Ectodermal cell (in vitro differentiated cells): ENCODE results near the gene TPP2.

ENCODE experiments used
- H3K27ac ChIP-seq: 2 replicates; pipeline ENCODE4 v1.7.0; 2013; ENCODE audit warnings: mild to moderate bottlenecking, low read depth, low read length; ENCODE audit not compliant: insufficient read depth, poor library complexity, severe bottlenecking
- H3K27me3 ChIP-seq: 2 replicates; pipeline ENCODE4 v1.7.0; 2013; ENCODE audit warnings: mild to moderate bottlenecking, low read length; ENCODE audit not compliant: insufficient read depth, control insufficient read depth, poor library complexity, severe bottlenecking
- H3K36me3 ChIP-seq: one replicate; pipeline ENCODE4 v1.7.0; 2013; ENCODE audit warnings: low read length; ENCODE audit not compliant: control insufficient read depth, insufficient read depth
- H3K4me1 ChIP-seq: one replicate; pipeline ENCODE4 v1.7.0; 2013; ENCODE audit warnings: low read length; ENCODE audit not compliant: control insufficient read depth, insufficient read depth
- H3K4me3 ChIP-seq: 2 replicates; pipeline ENCODE4 v1.7.0; 2013; ENCODE audit warnings: low read depth, low read length, control low read depth; ENCODE audit not compliant: insufficient read depth
- H3K9me3 ChIP-seq: 2 replicates; pipeline ENCODE4 v1.7.0; 2013; ENCODE audit warnings: mild to moderate bottlenecking, low read length, moderate library complexity; ENCODE audit not compliant: control insufficient read depth
- WGBS, 2 experiments: methylation state at CpG; one replicate each; pipeline ENCODE4 v1.1.7; 2013; ENCODE audit warnings: missing lambda C conversion rate in 2 of 2; 5-methylcytosine and 5-hydroxymethylcytosine counted together

Gene TPP2

DNA sequence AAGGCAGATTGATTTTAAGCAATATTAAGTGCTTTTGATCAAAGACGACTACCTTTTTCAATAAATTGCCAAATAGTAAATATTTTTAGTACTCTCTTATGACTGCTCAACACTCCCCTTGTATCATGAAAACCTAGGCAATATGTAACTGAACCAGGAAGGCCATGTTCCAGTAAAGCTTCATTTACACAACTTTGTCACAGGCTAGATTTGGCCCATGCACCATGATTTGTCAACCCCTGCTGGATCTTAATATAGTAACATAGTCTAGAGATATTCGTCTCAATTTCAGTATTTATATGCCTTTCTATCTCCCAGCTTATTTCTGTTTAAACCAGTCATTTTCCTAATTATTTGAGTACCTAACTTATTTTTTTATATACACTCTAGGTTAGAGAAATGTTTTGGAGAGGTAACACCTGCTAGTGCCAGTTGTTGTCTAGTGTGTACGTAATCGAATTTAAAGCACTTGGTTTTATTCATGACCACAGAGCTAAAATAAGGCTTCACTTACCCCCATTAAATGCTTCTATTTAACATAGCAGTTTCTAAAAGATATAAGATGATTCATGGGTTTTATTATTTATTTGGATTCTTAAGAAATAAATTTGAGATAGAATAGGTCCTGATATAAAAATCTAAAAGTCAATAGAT is 21.0 kb downstream of the TPP2 start:
- H3K36me3 ChIP-seq, result peaks cover 10% of the 10 kb centered on the region

DNA sequence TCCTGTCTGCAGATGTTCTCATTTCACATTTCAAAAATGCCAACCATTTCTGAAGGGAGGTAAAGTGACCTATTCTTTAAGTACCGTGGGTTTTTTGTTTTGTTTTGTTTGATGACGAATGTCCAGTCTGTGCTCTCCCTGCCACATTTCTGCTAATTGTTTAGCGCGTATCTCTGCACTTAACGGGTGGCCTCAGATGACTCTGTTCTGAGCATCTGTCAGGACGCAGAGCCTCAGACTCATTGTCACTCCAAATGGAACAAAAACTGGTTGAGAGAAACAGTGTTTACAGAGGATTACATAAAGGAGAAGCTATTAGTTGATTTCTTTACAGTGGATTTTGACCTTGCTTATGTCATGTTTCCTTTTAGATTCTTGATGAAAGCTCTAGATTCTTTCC is 23.7 kb downstream of the TPP2 start:
- Histone ChIP-seq H3K9me3 (no peaks in the 10 kb centered on the region), H3K27ac (no peak overlapping the region), H3K4me3 (no peak overlapping the region), H3K27me3 (no peaks in the 10 kb centered on the region), H3K36me3 (peaks cover 14% of the 10 kb centered on the region), H3K4me1 (no peaks in the 10 kb centered on the region)
- WGBS, 2 experiments, result 95 to 98% methylated on average over 6 of the region's 6 CpGs

More for the DNA sequence above, 21.0 kb downstream of the TPP2 start:
- no peak overlapping the region for H3K27ac ChIP-seq
- no peaks in the 10 kb centered on the region for H3K9me3 ChIP-seq
- H3K4me1 ChIP-seq, result no peaks in the 10 kb centered on the region
- 93 to 100% methylated on average over 1 to 3 of the region's 4 CpGs for WGBS, 2 experiments
- no peak overlapping the region for H3K4me3 ChIP-seq
- H3K27me3 ChIP-seq, result no peaks in the 10 kb centered on the region

- WGBS, 2 experiments, result 91 to 94% methylated on average over 1 of the region's 1 CpG
- peaks cover 33% of the 10 kb centered on the region for H3K36me3 ChIP-seq
These were observed 30.1 kb downstream of the TPP2 start for GRCh38 chr13:102626928-102627327.

DNA sequence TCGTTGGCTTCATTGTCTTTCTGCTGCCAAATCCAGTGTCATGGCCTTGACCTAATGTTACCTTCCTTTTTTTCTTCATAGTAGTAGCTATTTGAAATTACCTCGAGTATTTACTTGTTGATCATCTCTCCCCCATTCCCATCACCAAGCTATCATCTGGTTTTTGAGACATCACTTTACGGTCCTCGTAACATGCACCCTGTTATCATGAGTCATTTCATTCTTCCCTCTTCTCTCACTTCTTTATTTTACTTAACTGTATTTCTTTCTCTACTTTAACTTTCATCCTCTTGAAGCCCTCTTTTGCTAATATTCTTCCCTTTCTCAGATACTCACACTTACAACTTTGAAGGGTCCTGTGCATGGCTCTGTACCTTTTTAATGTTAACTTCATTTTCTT is 31.8 kb downstream of the TPP2 start:
- no peaks in the 10 kb centered on the region for H3K4me1 ChIP-seq
- no peak overlapping the region for H3K4me3 ChIP-seq
- no peaks in the 10 kb centered on the region for H3K9me3 ChIP-seq
- no peaks in the 10 kb centered on the region for H3K27me3 ChIP-seq
- 94 to 95% methylated on average over 4 of the region's 4 CpGs for WGBS, 2 experiments
- peaks cover 27% of the 10 kb centered on the region for H3K36me3 ChIP-seq
- H3K27ac ChIP-seq, result no peak overlapping the region

More at GRCh38 chr13:102626928-102627327, 30.1 kb downstream of the TPP2 start:
- Histone ChIP-seq H3K4me3 (no peak overlapping the region), H3K4me1 (no peaks in the 10 kb centered on the region), H3K27me3 (no peaks in the 10 kb centered on the region), H3K27ac (no peak overlapping the region), H3K9me3 (no peaks in the 10 kb centered on the region)

- H3K27me3 ChIP-seq, result no peaks in the 10 kb centered on the region
- no peak overlapping the region for H3K27ac ChIP-seq
- H3K36me3 ChIP-seq, result peaks cover 42% of the 10 kb centered on the region
- no peak overlapping the region for H3K4me3 ChIP-seq
- H3K9me3 ChIP-seq, result no peaks in the 10 kb centered on the region
- H3K4me1 ChIP-seq, result no peaks in the 10 kb centered on the region
- 97% methylated on average over 2 of the region's 2 CpGs for WGBS, 2 experiments
These were observed 34.4 kb downstream of the TPP2 start for GRCh38 chr13:102631198-102631597.

- H3K27me3 ChIP-seq, result no peaks in the 10 kb centered on the region
- H3K4me1 ChIP-seq, result no peaks in the 10 kb centered on the region
- no peak overlapping the region for H3K27ac ChIP-seq
- no peak overlapping the region for H3K4me3 ChIP-seq
- no peaks in the 10 kb centered on the region for H3K9me3 ChIP-seq
- H3K36me3 ChIP-seq, result peaks cover 35% of the 10 kb centered on the region
- 89 to 94% methylated on average over 3 of the region's 3 CpGs for WGBS, 2 experiments
These were observed 42.0 kb downstream of the TPP2 start for GRCh38 chr13:102638741-102639140.

DNA sequence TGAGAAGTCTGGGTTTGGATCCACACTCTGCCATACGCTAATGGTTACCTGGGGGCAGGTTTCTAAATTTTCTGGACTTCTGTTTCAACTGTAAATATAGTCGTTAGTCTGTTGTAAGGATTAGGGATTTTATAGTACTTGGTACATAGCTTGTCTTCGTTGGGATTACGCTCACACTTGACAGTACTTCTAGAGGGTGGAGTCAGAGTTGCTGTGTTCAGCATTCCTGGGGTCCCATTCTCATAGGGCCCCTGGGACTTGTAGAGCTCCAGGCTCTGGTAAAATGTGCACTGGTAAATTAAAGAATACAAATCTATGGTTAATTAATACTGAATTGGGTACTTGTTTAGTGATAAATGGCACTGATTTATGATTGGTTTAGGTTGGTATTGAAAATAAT is 45.2 kb downstream of the TPP2 start:
- 47 to 49% methylated on average over 4 of the region's 4 CpGs for WGBS, 2 experiments
- H3K27me3 ChIP-seq, result no peaks in the 10 kb centered on the region
- no peaks in the 10 kb centered on the region for H3K9me3 ChIP-seq
- no peak overlapping the region for H3K27ac ChIP-seq
- no peaks in the 10 kb centered on the region for H3K4me1 ChIP-seq
- no peak overlapping the region for H3K4me3 ChIP-seq
- peaks cover 30% of the 10 kb centered on the region for H3K36me3 ChIP-seq

DNA sequence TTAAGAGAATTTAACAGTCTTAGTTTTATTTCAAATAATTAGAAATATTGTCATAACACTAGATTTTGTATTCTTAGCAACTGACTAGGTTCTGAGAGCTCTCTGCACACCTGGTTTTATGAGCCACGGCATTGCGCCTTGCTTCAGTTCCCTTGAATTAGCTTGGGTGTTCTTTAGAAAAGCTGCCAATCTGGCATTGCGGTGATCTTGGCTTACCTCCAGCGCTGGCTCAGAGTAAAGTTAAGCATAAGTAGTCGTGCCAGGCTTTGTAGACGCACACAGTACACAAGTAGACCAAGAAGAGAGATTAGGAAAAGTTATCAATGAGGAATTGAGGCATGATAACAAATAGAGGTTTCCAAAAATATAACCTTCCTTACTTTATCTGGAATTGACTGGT is 45.7 kb downstream of the TPP2 start:
- Histone ChIP-seq H3K36me3 (peaks cover 30% of the 10 kb centered on the region), H3K27me3 (no peaks in the 10 kb centered on the region), H3K4me1 (no peaks in the 10 kb centered on the region), H3K9me3 (no peaks in the 10 kb centered on the region), H3K4me3 (no peak overlapping the region), H3K27ac (no peak overlapping the region)
- WGBS, 2 experiments, result 97 to 98% methylated on average over 6 of the region's 6 CpGs

GRCh38 chr13:102643656-102644055 is 46.9 kb downstream of the TPP2 start:
- Histone ChIP-seq H3K9me3 (no peaks in the 10 kb centered on the region), H3K4me1 (no peaks in the 10 kb centered on the region), H3K27ac (no peak overlapping the region), H3K36me3 (peaks cover 26% of the 10 kb centered on the region), H3K27me3 (no peaks in the 10 kb centered on the region), H3K4me3 (no peak overlapping the region)
- WGBS, 2 experiments, result 80 to 93% methylated on average over 1 of the region's 1 CpG

- Histone ChIP-seq H3K36me3 (peaks cover 37% of the 10 kb centered on the region), H3K9me3 (no peaks in the 10 kb centered on the region), H3K27me3 (no peaks in the 10 kb centered on the region), H3K4me3 (no peak overlapping the region), H3K4me1 (no peaks in the 10 kb centered on the region), H3K27ac (no peak overlapping the region)
- 78 to 100% methylated on average over 1 of the region's 1 CpG for WGBS, 2 experiments
These were observed 48.9 kb downstream of the TPP2 start for GRCh38 chr13:102645701-102646100.

DNA sequence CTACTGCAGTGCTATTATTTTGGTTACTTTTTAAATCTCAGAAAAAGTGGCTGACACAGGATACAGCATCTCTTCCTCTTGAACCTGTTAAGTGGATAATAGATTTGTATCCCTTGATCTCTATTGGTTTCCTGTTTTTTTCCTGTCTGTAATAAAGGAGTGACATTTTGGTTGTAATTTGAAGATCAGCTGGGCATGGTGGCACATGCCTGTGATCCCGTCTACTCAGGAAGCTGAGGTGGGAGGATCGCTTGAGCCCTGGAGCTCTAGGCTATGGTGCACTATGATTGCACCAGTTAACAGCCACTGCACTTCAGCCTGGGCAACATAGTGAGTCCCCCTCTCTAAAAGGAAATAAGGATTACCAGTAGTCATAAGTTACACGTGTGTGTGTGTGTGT is 51.3 kb downstream of the TPP2 start:
- no peak overlapping the region for H3K4me3 ChIP-seq
- no peaks in the 10 kb centered on the region for H3K27me3 ChIP-seq
- H3K27ac ChIP-seq, result no peak overlapping the region
- H3K9me3 ChIP-seq, result no peaks in the 10 kb centered on the region
- WGBS, 2 experiments, result 90 to 92% methylated on average over 3 of the region's 3 CpGs
- H3K4me1 ChIP-seq, result no peaks in the 10 kb centered on the region
- peaks cover 27% of the 10 kb centered on the region for H3K36me3 ChIP-seq
